ENCODE measurements around the gene CTAG1B. TPM values are rescaled to one million over a fixed set of nuclear protein-coding genes. Genes with fewer than 3 reads are reported as not detected.
"Not testable (repeated sequence)": the region's sequence is repeated elsewhere in the genome, so short reads cannot be mapped to it uniquely, and the experiment has no call there.

CTAG1B gene
- total RNA-seq, 1 donor from 2014 or later = not detected

DNA sequence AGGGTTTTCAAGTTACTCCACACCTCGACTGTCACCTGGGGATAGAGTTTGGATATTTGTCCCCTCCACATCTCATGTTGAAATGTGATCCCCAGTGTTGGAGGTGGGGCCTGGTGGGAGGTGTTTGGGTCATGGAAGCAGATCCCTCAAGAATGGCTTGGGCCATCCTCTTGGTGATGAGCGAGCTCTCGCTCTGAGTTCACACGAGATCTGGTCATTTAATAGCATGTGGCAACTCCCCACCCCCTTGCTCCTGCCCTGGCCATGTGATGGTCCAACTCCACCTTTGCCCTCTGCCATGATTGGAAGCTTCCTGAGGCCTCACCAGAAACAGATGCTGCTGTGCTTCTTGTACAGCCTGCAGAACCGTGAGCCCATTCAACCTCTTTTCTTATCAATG lies 25.9 kb downstream of the CTAG1B start:
- Histone ChIP-seq H3K36me3 (no peaks in the 10 kb centered on the region), H3K27ac (no peak overlapping the region), H3K4me1 (no peaks in the 10 kb centered on the region), H3K9me3 (no peaks in the 10 kb centered on the region), H3K4me3 (no peak overlapping the region), H3K27me3 (no peaks in the 10 kb centered on the region)
- ATAC-seq = no peak
- intact Hi-C loops (cut with DNase I) = no loop called here
- no peak for DNase-seq
- TF ChIP-seq, protein P1, sequence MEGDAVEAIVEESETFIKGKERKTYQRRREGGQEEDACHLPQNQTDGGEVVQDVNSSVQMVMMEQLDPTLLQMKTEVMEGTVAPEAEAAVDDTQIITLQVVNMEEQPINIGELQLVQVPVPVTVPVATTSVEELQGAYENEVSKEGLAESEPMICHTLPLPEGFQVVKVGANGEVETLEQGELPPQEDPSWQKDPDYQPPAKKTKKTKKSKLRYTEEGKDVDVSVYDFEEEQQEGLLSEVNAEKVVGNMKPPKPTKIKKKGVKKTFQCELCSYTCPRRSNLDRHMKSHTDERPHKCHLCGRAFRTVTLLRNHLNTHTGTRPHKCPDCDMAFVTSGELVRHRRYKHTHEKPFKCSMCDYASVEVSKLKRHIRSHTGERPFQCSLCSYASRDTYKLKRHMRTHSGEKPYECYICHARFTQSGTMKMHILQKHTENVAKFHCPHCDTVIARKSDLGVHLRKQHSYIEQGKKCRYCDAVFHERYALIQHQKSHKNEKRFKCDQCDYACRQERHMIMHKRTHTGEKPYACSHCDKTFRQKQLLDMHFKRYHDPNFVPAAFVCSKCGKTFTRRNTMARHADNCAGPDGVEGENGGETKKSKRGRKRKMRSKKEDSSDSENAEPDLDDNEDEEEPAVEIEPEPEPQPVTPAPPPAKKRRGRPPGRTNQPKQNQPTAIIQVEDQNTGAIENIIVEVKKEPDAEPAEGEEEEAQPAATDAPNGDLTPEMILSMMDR (IDR thresholded peaks at IDR 0.05) = no peak

DNA sequence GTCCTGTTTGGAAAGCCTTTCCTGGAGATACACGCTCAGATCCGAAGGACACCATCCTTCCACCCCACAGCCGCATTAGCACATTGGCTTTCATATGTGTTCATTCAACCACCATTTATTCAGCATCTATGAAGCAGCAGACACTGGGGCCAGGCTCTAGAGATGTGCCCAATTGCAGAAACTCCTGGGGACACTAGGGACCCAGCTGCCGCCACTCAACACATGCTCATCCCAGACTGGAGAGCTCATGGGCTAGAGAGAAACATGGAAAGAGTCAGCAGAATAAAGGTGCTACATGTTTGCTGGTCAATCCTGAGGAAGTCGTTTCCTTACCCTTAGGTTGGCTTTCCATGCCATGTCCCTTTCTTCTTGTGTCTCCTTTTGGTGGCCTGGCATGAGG lies 26.6 kb downstream of the CTAG1B start:
- Histone ChIP-seq H3K27me3 (no peaks in the 10 kb centered on the region), H3K36me3 (no peaks in the 10 kb centered on the region), H3K4me1 (no peaks in the 10 kb centered on the region), H3K27ac (no peak overlapping the region), H3K9me3 (no peaks in the 10 kb centered on the region), H3K4me3 (no peak overlapping the region)
- DNase-seq (no peak), ATAC-seq (no peak)
- TF ChIP-seq, protein P1 (IDR thresholded peaks at IDR 0.05) = no peak
- intact Hi-C loops (cut with DNase I) = no loop called here

DNA sequence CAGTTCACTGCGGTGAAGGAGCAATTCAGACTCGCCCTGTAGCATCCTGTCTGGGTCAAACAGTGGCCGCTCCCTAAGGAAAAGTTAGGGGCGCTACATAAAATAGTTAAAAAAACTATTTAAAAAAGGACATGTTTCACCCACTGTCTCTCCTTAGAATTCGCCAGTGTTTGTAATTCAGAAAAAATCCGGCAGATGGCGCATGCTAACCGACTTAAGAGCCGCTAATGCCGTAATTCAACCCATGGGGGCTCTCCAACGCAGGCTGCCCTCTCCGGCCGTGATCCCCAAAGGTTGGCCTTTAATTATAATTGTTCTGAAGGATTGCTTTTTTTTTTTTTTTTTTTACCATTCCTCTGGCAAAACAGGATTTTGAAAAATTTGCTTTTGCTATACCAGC lies 28.7 kb downstream of the CTAG1B start:
- H3K4me3 ChIP-seq; DNase-seq; H3K27ac ChIP-seq; intact Hi-C loops (cut with DNase I); H3K27me3 ChIP-seq; H3K4me1 ChIP-seq; H3K9me3 ChIP-seq; H3K36me3 ChIP-seq; ATAC-seq: not testable (repeated sequence)

DNA sequence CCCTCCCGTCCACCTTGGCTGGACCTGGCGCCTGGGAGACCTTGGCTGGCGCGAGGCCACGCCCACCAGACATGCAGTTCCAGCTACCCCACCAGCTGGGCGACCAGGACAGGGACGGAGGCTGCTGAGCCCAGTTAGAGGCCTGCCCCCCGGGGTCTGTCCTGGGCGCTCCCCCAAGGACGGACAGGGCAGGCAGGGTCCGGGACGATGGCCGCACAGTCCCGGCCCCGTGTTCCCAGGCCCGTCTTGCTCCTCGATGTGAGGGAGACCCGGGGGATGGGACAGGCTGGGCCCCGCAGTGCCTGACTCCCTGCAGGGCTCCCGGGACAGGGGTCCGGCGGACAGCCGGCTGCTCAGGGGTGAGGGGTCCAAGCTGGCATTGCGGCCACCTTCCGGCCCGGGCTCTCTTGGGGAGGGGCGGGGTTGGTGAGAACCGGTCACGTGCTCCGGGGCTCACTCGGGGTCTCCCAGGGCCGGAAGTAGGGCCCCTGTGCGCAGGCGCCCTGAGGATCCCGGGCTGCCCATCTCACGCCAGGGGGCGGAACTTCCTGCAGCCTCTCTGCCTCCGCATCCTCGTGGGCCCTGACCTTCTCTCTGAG lies 34.4 kb downstream of the CTAG1B start, which contains the start of gene CTAG1A:
Gene CTAG1A (plus strand): TSS at position 549 of the 599 bp plus-strand sequence. CDS start 74 bp downstream, outside the sequence.
- DNase-seq; H3K36me3 ChIP-seq; H3K4me3 ChIP-seq; intact Hi-C loops (cut with DNase I); H3K4me1 ChIP-seq; H3K9me3 ChIP-seq; H3K27ac ChIP-seq; ATAC-seq; H3K27me3 ChIP-seq: not testable (repeated sequence)

DNA sequence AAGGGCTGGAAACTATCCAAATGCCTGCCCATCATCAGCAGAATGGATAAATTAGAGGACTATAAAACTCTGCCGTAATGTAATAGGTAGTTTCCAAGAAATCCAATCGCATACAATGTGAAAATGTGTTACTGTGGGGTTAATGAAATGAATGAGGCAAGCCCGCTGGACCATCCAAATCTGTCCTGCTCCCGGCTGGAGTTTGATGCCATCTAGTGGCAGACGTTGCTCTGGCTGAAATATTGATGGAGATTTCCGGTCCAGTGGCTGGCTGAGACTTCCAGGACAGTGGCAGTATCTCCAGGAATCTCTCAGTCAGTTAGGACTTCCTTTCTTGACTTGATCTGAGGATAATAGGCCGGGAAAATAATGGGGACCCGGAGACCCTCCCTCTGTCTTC lies 36.1 kb downstream of the CTAG1B start:
- H3K4me1 ChIP-seq; H3K36me3 ChIP-seq; H3K27ac ChIP-seq; H3K27me3 ChIP-seq; intact Hi-C loops (cut with DNase I); DNase-seq; H3K9me3 ChIP-seq; H3K4me3 ChIP-seq: not testable (repeated sequence)
- ATAC-seq = peak; percentile 76

DNA sequence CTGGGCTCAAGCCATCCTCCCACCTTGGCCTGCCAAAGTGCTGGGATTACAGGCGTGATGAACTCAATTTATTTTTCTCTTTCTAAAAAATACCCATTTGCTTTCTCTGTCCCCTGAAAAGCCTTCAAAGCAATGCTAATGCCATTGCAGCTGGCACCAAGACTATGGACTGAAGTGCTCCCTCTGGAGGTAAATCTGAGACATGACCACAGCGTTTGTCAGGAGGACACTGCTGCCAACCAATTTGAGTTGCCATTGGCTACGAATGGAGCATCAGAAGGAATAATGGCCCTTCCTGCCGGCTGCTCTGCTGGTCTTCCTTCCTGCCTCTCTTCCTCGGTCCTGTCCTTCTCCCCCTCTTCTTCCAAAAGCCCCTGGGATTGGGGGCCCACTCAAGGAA lies 44.0 kb downstream of the CTAG1B start:
- H3K4me3 ChIP-seq; DNase-seq; intact Hi-C loops (cut with DNase I); H3K4me1 ChIP-seq; H3K9me3 ChIP-seq; H3K27ac ChIP-seq; H3K36me3 ChIP-seq; H3K27me3 ChIP-seq: not testable (repeated sequence)
- ATAC-seq = peak; percentile 86

DNA sequence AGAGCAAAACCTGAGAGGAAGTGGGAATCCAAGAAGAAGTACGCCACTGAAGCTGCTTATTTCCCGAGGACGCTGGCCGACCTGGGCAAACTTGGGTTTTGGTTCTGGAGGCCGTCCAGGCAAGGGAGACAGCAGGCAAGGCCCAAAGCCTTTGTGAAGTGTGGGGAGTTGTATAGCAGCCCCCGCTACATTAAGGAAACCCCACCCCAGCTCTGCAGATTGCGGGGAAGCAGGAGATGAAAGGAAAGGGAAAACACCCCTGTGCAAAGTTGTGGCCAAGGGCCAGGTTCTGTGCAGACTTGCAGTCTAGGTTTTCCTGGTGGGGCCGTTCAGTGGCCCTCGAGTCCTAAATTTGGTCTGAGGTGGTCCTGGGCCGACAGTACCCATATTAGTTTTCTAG lies 46.0 kb downstream of the CTAG1B start:
- H3K27ac ChIP-seq; intact Hi-C loops (cut with DNase I); DNase-seq; H3K4me3 ChIP-seq; H3K4me1 ChIP-seq; ATAC-seq; H3K27me3 ChIP-seq; H3K36me3 ChIP-seq; H3K9me3 ChIP-seq: not testable (repeated sequence)

DNA sequence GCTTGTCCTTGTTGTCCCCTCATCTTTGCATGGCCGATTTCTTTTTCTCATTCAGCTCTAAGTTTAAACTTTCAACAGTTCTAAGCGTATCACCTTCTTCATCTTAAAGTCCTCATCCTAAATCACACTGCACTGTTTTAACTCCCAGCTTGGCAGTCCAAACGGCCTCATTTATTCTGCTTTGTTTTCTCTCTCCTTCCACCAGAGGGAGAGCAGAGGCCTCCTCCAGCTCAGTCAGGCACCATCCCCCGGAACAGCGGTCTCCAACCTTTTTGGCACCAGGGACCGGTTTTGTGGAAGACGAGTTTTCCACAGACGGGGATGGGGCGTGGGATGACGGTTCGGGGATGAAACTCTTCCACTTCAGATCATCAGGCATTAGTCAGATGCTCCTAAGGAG lies 48.7 kb downstream of the CTAG1B start:
- intact Hi-C loops (cut with DNase I) = not testable (repeated sequence)

More for the DNA sequence above, 48.7 kb downstream of the CTAG1B start:
- H3K27ac ChIP-seq, DNase-seq, H3K9me3 ChIP-seq, H3K4me3 ChIP-seq, H3K36me3 ChIP-seq, H3K27me3 ChIP-seq, ATAC-seq, H3K4me1 ChIP-seq: not testable (repeated sequence)

Other genes starting within 250 kb of the CTAG1B start
- 1,252 TPM for gene FLNA, start 244.6 kb downstream of the CTAG1B start, total RNA-seq
- 58.4 TPM for gene EMD, start 240.0 kb downstream of the CTAG1B start, total RNA-seq
- 2,677 TPM for gene RPL10, start 220.9 kb downstream of the CTAG1B start, total RNA-seq
- gene DNASE1L1, start 210.0 kb downstream of the CTAG1B start, total RNA-seq = 37.1 TPM
- 43.9 TPM for gene TAFAZZIN, start 207.7 kb downstream of the CTAG1B start, total RNA-seq
- 193 TPM for gene ATP6AP1, start 190.6 kb downstream of the CTAG1B start, total RNA-seq
- 108 TPM for gene GDI1, start 182.1 kb downstream of the CTAG1B start, total RNA-seq
- 82.0 TPM for gene FAM50A, start 175.1 kb downstream of the CTAG1B start, total RNA-seq
- gene PLXNA3, start 161.0 kb downstream of the CTAG1B start, total RNA-seq = 49.0 TPM
- gene LAGE3, start 140.0 kb downstream of the CTAG1B start, total RNA-seq = 15.1 TPM
- 33.8 TPM for gene UBL4A, start 132.7 kb downstream of the CTAG1B start, total RNA-seq
- gene SLC10A3, start 128.7 kb downstream of the CTAG1B start, total RNA-seq = 23.7 TPM
- gene FAM3A, start 103.0 kb downstream of the CTAG1B start, total RNA-seq = 42.6 TPM
- 84.9 TPM for gene G6PD, start 72.4 kb downstream of the CTAG1B start, total RNA-seq
- 33.4 TPM for gene IKBKG, start 71.7 kb downstream of the CTAG1B start, total RNA-seq
- not detected for gene CTAG1A, start 34.1 kb downstream of the CTAG1B start, total RNA-seq
- not detected for gene CTAG2, start 34.3 kb upstream of the CTAG1B start, total RNA-seq
- 12.9 TPM for gene GAB3, start 131.8 kb upstream of the CTAG1B start, total RNA-seq
- 28.7 TPM for gene DKC1, start 143.6 kb upstream of the CTAG1B start, total RNA-seq
- 45.3 TPM for gene MPP1, start 186.2 kb upstream of the CTAG1B start, total RNA-seq
- not detected for gene SMIM9, start 215.4 kb upstream of the CTAG1B start, total RNA-seq

Data from upper lobe of right lung (tissue), 1 donor.